Panc1 (cell line): ENCODE results near the gene MFSD6L. TPM values are rescaled to one million over a fixed set of nuclear protein-coding genes. Genes with fewer than 3 reads are reported as not detected.

Experiments used
- ATAC-seq: fragments of 200-7000 bp; cut with Tn5 transposase; 2 replicates; pipeline ENCODE4 v1.9.1; 2020; ENCODE audit warnings: mild to moderate bottlenecking, moderate library complexity
- BruUV-seq: library from RNA; stranded (reverse); fragments of 400-500 nt; replicated peaks from 2 replicates; lab custom pipeline; 2021; lab: Mats Ljungman, UMichigan
- CTCF ChIA-PET: fragments of 300-600 bp; sonication (Branson Sonifier 250); formaldehyde crosslinking; loops from one replicate; lab custom pipeline; 2022; ENCODE audit warnings: antibody characterized with exemption; lab: Charles Lee
- POLR2A ChIA-PET: fragments of 300-600 bp; sonication (Branson Sonifier 250); formaldehyde crosslinking; loops from one replicate; lab custom pipeline; 2022; ENCODE audit warnings: antibody characterized with exemption; lab: Charles Lee
- DNase-seq: peaks from one replicate; pipeline ENCODE4 v3.0.0-alpha.2; 2010; ENCODE audit warnings: low read depth, low spot score
- H3K27ac ChIP-seq: 2 replicates; pipeline ENCODE4 v1.5.1; 2011; ENCODE audit warnings: mild to moderate bottlenecking, low read length, inconsistent platforms
- H3K27me3 ChIP-seq: fragments of 200-500 bp; sonication (Bioruptor generic); 2 replicates; pipeline ENCODE4 v1.6.0; 2014; ENCODE audit warnings: low read length, inconsistent platforms; ENCODE audit not compliant: control insufficient read depth, insufficient read depth
- H3K36me3 ChIP-seq: fragments of 200-500 bp; sonication (Bioruptor generic); 2 replicates; pipeline ENCODE4 v1.5.1; 2014; ENCODE audit warnings: inconsistent platforms, mild to moderate bottlenecking, low read length, moderate library complexity; ENCODE audit not compliant: control insufficient read depth, insufficient read depth
- H3K4me1 ChIP-seq: 2 replicates; pipeline ENCODE4 v1.5.1; 2011; ENCODE audit warnings: inconsistent platforms, mild to moderate bottlenecking, low read length, moderate library complexity; ENCODE audit not compliant: control insufficient read depth, insufficient read depth
- H3K4me3 ChIP-seq, 2 experiments: 2 replicates each; pipeline ENCODE4 v1.5.1; 2011 to 2012; ENCODE audit warnings: low read depth in 2 of 2, low read length in 2 of 2, mild to moderate bottlenecking in 2 of 2, inconsistent platforms in 1 of 2, moderate library complexity in 1 of 2
- H3K9me3 ChIP-seq: fragments of 200-500 bp; sonication (Bioruptor generic); 2 replicates; pipeline ENCODE4 v1.5.1; 2014; ENCODE audit warnings: low read depth, mild to moderate bottlenecking, inconsistent platforms, low read length, moderate library complexity; ENCODE audit not compliant: control insufficient read depth, insufficient read depth
- POLR2AphosphoS5 ChIP-seq: IDR thresholded peaks from 2 replicates; pipeline ENCODE4 v1.6.1; 2012; ENCODE audit warnings: mild to moderate bottlenecking, low read depth, low read length, moderate library complexity
- SIN3A ChIP-seq: IDR thresholded peaks from 2 replicates; pipeline ENCODE4 v1.6.1; 2012; ENCODE audit warnings: low read depth, mild to moderate bottlenecking, low read length, moderate library complexity, borderline replicate concordance; ENCODE audit not compliant: insufficient read depth
- TCF7L2 ChIP-seq: IDR thresholded peaks from 2 replicates; pipeline ENCODE4 v1.6.1; 2011; ENCODE audit warnings: mild to moderate bottlenecking, low read depth, low read length, inconsistent platforms
- in situ Hi-C: cut with HindIII; loops from 2 replicates; pipeline ENCODE4 v1.10.0; 2016; ENCODE audit warnings: low sequenced_read_pairs, low pct_unique_long_range_greater_than_20kb
- intact Hi-C: fragments of 100-400 bp; cut with micrococcal nuclease; formaldehyde crosslinking; loops from one replicate; pipeline ENCODE4 v1.10.0; 2022; ENCODE audit not compliant: unreplicated experiment
- total RNA-seq: library from RNA; stranded (reverse); gene quantifications from one replicate; pipeline ENCODE4 v1.2.1, GENCODE V29; 2021; ENCODE audit not compliant: unreplicated experiment
- TF ChIP-seq, protein P1 (sequence below), 2 experiments: IDR thresholded peaks; 2 replicates each; pipeline ENCODE4 v1.6.1; 2011 to 2012; ENCODE audit warnings: low read depth in 2 of 2, control low read depth in 1 of 2, low read length in 1 of 2, mild to moderate bottlenecking in 1 of 2, moderate library complexity in 1 of 2; ENCODE audit not compliant: insufficient read depth in 1 of 2
- TF ChIP-seq, protein P2 (sequence below): fragments of 450-650 bp; IDR thresholded peaks from 2 replicates; pipeline ENCODE4 v1.5.1; 2017; ENCODE audit warnings: mild to moderate bottlenecking

Gene MFSD6L
- total RNA-seq, 1 experiment from 2014 or later = not detected

DNA sequence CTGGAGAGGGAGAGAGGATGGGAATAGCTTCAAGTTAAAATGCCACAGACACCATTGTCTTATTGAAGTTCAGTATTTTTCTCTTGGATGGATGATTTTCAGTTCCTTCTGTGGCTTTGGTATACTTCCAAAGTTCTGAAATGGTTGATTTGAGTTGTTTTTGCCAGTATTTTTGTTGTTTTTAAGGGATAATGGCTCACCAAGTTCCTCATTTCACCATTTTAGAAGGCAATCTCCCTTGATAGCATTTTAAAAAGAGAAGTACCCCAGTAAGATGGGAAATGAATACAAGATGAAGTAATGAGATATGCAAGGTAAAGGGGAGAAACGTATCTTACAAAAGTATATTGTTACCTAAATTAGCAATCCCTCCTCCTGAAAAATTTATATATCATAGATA, 22.3 kb downstream of the MFSD6L start:
- no peaks in the 10 kb centered on the region for H3K36me3 ChIP-seq
- no peak overlapping the region for H3K4me3 ChIP-seq
- in situ Hi-C loops (no loop called here), intact Hi-C loops (no loop called here)
- H3K4me1 ChIP-seq = no peaks in the 10 kb centered on the region
- ChIA-PET CTCF (interaction anchor here (0.5 kb wide), 1 partner anchor 31 kb away, joined by 4 read pairs; no protein-coding TSS in a partner anchor), POLR2A (no interaction called here)
- ATAC-seq (no peak), DNase-seq (no peak)
- no TSS peak for BruUV-seq
- no peaks in the 10 kb centered on the region for H3K9me3 ChIP-seq
- H3K27me3 ChIP-seq = peaks cover 8% of the 10 kb centered on the region
- H3K27ac ChIP-seq = no peak overlapping the region
- TF ChIP-seq SIN3A = no peak
- TF ChIP-seq TCF7L2 = no peak

DNA sequence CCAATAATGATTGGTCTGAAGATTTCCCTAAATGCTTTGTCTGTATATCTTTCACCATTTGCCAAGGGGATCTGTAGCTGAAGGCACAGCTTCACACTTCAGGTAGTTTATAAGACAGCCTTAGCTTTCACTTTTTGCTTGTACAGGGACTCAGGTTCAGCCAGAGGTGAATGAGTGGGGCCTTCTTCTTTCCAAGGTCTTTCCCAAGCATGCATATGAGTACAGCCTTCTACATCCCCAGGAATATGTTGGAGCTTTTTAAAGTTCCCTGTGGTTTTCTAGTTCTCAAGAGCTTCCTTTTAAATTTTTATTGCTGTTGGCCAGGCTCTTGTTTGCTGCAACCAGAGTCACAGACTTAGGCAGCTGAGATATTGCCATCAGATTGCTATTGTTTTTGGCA, 22.9 kb downstream of the MFSD6L start:
- BruUV-seq = no TSS peak
- in situ Hi-C loops = no loop called here
- CTCF ChIA-PET = interaction anchor here (1.0 kb wide), 1 partner anchor 10 kb away, joined by 3 read pairs; no protein-coding TSS in a partner anchor
- Histone ChIP-seq H3K27me3 (peaks cover 8% of the 10 kb centered on the region), H3K27ac (no peak overlapping the region), H3K36me3 (no peaks in the 10 kb centered on the region), H3K4me1 (no peaks in the 10 kb centered on the region), H3K9me3 (no peaks in the 10 kb centered on the region), H3K4me3 (no peak overlapping the region)
- POLR2A ChIA-PET = interaction anchor here (0.5 kb wide), 1 partner anchor 445 kb away, joined by 7 read pairs; no protein-coding TSS in a partner anchor
- intact Hi-C loops = no loop called here
- DNase-seq (no peak), ATAC-seq (no peak)
- TF ChIP-seq, protein P1, sequence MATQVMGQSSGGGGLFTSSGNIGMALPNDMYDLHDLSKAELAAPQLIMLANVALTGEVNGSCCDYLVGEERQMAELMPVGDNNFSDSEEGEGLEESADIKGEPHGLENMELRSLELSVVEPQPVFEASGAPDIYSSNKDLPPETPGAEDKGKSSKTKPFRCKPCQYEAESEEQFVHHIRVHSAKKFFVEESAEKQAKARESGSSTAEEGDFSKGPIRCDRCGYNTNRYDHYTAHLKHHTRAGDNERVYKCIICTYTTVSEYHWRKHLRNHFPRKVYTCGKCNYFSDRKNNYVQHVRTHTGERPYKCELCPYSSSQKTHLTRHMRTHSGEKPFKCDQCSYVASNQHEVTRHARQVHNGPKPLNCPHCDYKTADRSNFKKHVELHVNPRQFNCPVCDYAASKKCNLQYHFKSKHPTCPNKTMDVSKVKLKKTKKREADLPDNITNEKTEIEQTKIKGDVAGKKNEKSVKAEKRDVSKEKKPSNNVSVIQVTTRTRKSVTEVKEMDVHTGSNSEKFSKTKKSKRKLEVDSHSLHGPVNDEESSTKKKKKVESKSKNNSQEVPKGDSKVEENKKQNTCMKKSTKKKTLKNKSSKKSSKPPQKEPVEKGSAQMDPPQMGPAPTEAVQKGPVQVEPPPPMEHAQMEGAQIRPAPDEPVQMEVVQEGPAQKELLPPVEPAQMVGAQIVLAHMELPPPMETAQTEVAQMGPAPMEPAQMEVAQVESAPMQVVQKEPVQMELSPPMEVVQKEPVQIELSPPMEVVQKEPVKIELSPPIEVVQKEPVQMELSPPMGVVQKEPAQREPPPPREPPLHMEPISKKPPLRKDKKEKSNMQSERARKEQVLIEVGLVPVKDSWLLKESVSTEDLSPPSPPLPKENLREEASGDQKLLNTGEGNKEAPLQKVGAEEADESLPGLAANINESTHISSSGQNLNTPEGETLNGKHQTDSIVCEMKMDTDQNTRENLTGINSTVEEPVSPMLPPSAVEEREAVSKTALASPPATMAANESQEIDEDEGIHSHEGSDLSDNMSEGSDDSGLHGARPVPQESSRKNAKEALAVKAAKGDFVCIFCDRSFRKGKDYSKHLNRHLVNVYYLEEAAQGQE (IDR thresholded peaks at IDR 0.05; ENCODE audit: insufficient read depth in 1 of 2, low read depth in 2 of 2, low read length in 1 of 2) = no peak
- no peak for TF ChIP-seq TCF7L2
- no peak for TF ChIP-seq POLR2AphosphoS5
- TF ChIP-seq, protein P2, sequence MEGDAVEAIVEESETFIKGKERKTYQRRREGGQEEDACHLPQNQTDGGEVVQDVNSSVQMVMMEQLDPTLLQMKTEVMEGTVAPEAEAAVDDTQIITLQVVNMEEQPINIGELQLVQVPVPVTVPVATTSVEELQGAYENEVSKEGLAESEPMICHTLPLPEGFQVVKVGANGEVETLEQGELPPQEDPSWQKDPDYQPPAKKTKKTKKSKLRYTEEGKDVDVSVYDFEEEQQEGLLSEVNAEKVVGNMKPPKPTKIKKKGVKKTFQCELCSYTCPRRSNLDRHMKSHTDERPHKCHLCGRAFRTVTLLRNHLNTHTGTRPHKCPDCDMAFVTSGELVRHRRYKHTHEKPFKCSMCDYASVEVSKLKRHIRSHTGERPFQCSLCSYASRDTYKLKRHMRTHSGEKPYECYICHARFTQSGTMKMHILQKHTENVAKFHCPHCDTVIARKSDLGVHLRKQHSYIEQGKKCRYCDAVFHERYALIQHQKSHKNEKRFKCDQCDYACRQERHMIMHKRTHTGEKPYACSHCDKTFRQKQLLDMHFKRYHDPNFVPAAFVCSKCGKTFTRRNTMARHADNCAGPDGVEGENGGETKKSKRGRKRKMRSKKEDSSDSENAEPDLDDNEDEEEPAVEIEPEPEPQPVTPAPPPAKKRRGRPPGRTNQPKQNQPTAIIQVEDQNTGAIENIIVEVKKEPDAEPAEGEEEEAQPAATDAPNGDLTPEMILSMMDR = no peak
- no peak for TF ChIP-seq SIN3A

DNA sequence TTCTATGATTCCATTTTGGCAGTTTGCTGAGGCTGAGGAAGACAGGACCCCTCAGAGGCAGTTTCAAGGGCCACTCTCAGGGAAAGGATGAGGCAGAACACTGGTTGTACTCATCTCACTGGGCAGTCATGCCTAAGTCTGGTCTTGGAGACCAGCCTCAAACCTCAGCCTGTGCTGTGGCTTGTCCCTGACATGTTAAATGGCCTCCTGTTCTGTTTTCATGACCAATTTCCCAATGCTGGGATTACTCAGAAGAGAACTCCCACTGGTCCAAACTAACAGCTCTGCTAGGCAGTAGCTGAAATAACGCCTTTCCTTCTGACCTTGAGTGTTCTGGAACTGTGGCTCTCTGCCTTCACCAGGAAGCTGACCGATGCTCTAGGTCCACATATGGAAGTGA, 32.4 kb downstream of the MFSD6L start:
- Histone ChIP-seq H3K9me3 (no peaks in the 10 kb centered on the region), H3K27ac (no peak overlapping the region), H3K4me3 (no peak overlapping the region), H3K4me1 (no peaks in the 10 kb centered on the region), H3K36me3 (no peaks in the 10 kb centered on the region), H3K27me3 (peaks cover 3% of the 10 kb centered on the region)
- in situ Hi-C loops (no loop called here), intact Hi-C loops (no loop called here)
- ATAC-seq (no peak), DNase-seq (no peak)
- BruUV-seq = no TSS peak
- ChIA-PET POLR2A (no interaction called here), CTCF (no interaction called here)
- no peak for TF ChIP-seq SIN3A
- TF ChIP-seq, protein P2 = no peak
- TF ChIP-seq, protein P1 (IDR thresholded peaks at IDR 0.05; ENCODE audit: insufficient read depth in 1 of 2, low read depth in 2 of 2, low read length in 1 of 2) = no peak
- TF ChIP-seq TCF7L2 = no peak
- no peak for TF ChIP-seq POLR2AphosphoS5
